ENCODE results near the gene CTNNA2.

The CTNNA2 gene

GRCh38 chr2:80105015-80105640 lies 592.3 kb downstream of the CTNNA2 start:
- TF ChIP-seq REST (IDR thresholded peaks at IDR 0.05; ENCODE audit: low read depth) (no peak), TCF12 (IDR thresholded peaks at IDR 0.05; ENCODE audit: low read depth) (no peak)

GRCh38 chr2:80111185-80111584 lies 598.3 kb downstream of the CTNNA2 start:
- TF ChIP-seq CREB1 (IDR thresholded peaks at IDR 0.05; ENCODE audit: low read depth) = no peak
- no peak for TF ChIP-seq RAD21 (IDR thresholded peaks at IDR 0.05; ENCODE audit: low read depth)
- TF ChIP-seq MAX (IDR thresholded peaks at IDR 0.05) = no peak
- no peak for TF ChIP-seq REST (IDR thresholded peaks at IDR 0.05; ENCODE audit: low read depth)
- no peak for TF ChIP-seq NFIC (IDR thresholded peaks at IDR 0.05)
- TF ChIP-seq CEBPB (IDR thresholded peaks at IDR 0.05) = no peak
- no peak for TF ChIP-seq FOXM1 (IDR thresholded peaks at IDR 0.05; ENCODE audit: borderline replicate concordance, low read depth)
- no peak for TF ChIP-seq USF1 (IDR thresholded peaks at IDR 0.05)
- no peak for TF ChIP-seq ZBTB7A (IDR thresholded peaks at IDR 0.05; ENCODE audit: low read depth)
- TF ChIP-seq TEAD4 (IDR thresholded peaks at IDR 0.05) = no peak
- TF ChIP-seq EP300 (IDR thresholded peaks at IDR 0.05; ENCODE audit: borderline replicate concordance) = no peak
- no peak for TF ChIP-seq TCF12 (IDR thresholded peaks at IDR 0.05; ENCODE audit: low read depth)
- no peak for TF ChIP-seq TAF1 (IDR thresholded peaks at IDR 0.05; ENCODE audit: low read depth)

- TF ChIP-seq YY1 (IDR thresholded peaks at IDR 0.05; ENCODE audit: low read depth) (no peak), EP300 (IDR thresholded peaks at IDR 0.05; ENCODE audit: borderline replicate concordance) (no peak), RAD21 (IDR thresholded peaks at IDR 0.05; ENCODE audit: low read depth) (no peak), TCF12 (IDR thresholded peaks at IDR 0.05; ENCODE audit: low read depth) (no peak), CEBPB (IDR thresholded peaks at IDR 0.05) (no peak), CREB1 (IDR thresholded peaks at IDR 0.05; ENCODE audit: low read depth) (no peak), REST (IDR thresholded peaks at IDR 0.05; ENCODE audit: low read depth) (no peak), TEAD4 (IDR thresholded peaks at IDR 0.05) (no peak), MAX (IDR thresholded peaks at IDR 0.05) (no peak), ZBTB7A (IDR thresholded peaks at IDR 0.05; ENCODE audit: low read depth) (no peak), NFIC (IDR thresholded peaks at IDR 0.05) (no peak), EGR1 (IDR thresholded peaks at IDR 0.05) (no peak), FOXM1 (IDR thresholded peaks at IDR 0.05; ENCODE audit: borderline replicate concordance, low read depth) (no peak), USF1 (IDR thresholded peaks at IDR 0.05) (no peak), TAF1 (IDR thresholded peaks at IDR 0.05; ENCODE audit: low read depth) (no peak)
Measured at GRCh38 chr2:80112790-80113189, 599.9 kb downstream of the CTNNA2 start.

- no peak for TF ChIP-seq EP300 (IDR thresholded peaks at IDR 0.05; ENCODE audit: borderline replicate concordance)
- no peak for TF ChIP-seq REST (IDR thresholded peaks at IDR 0.05; ENCODE audit: low read depth)
- TF ChIP-seq USF1 (IDR thresholded peaks at IDR 0.05) = no peak
Measured at GRCh38 chr2:80113399-80113798, 600.5 kb downstream of the CTNNA2 start.
